22Rv1 (cell line): Measurements from ENCODE around the gene SIGLEC12.

Experiments used
- ZFX ChIP-seq: fragments of 450-650 bp; IDR thresholded peaks from 2 replicates; pipeline ENCODE4 v1.6.1; 2017; ENCODE audit warnings: antibody characterized with exemption, borderline replicate concordance
- TF ChIP-seq, protein P1 (sequence below): fragments of 450-650 bp; IDR thresholded peaks from 2 replicates; pipeline ENCODE4 v1.5.1; 2017; ENCODE audit warnings: mild to moderate bottlenecking

DNA sequence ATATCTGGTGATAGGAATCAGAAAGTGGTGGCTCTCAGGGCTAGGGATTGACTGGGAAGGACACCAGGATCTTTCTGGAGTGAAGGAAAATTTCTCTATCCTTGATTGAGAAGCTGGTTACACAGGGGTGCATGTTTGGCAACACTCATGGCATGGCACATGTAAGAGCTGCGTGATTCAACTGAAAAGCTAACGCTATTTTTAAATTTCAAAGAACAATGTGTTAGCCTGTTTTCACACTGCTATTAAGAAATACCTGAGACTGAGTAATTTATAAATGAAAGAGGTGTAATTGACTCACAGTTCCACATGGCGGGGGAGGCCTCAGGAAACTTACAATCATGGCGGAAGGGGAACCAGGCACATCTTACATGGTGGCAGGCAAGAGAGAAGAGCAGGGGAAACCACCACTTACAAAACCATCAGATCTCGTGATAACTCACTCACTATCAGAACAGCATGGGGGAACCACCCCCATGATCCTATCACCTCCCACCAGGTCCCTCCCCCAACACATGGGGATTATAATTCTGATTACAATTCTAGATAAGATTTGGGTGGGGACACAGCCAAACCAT lies 50.8 kb downstream of the SIGLEC12 start:
- TF ChIP-seq, protein P1, sequence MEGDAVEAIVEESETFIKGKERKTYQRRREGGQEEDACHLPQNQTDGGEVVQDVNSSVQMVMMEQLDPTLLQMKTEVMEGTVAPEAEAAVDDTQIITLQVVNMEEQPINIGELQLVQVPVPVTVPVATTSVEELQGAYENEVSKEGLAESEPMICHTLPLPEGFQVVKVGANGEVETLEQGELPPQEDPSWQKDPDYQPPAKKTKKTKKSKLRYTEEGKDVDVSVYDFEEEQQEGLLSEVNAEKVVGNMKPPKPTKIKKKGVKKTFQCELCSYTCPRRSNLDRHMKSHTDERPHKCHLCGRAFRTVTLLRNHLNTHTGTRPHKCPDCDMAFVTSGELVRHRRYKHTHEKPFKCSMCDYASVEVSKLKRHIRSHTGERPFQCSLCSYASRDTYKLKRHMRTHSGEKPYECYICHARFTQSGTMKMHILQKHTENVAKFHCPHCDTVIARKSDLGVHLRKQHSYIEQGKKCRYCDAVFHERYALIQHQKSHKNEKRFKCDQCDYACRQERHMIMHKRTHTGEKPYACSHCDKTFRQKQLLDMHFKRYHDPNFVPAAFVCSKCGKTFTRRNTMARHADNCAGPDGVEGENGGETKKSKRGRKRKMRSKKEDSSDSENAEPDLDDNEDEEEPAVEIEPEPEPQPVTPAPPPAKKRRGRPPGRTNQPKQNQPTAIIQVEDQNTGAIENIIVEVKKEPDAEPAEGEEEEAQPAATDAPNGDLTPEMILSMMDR = no peak
- no peak for TF ChIP-seq ZFX
